ENCODE results near the gene SP1. TPM values are rescaled to one million over a fixed set of nuclear protein-coding genes. Genes with fewer than 3 reads are reported as not detected.

Gene SP1
- total and polyA plus RNA-seq, 9 donors, result 28.7 to 48.3 (median 36.8) TPM

- peaks cover 84% of the 10 kb centered on the region for H3K36me3 ChIP-seq (ENCODE audit: control insufficient read depth, insufficient read depth, low read length)
- 40% methylated on average over 1 of the region's 4 CpGs for WGBS (ENCODE audit: insufficient coverage)
- H3K4me3 ChIP-seq (ENCODE audit: low read length), result no peak overlapping the region
- DNase-seq, result no peak
- H3K27me3 ChIP-seq (ENCODE audit: control insufficient read depth, insufficient read depth, low read length), result no peaks in the 10 kb centered on the region
- H3K4me1 ChIP-seq (ENCODE audit: control insufficient read depth, insufficient read depth, low read length), result peaks cover 10% of the 10 kb centered on the region
- no peaks in the 10 kb centered on the region for H3K9me3 ChIP-seq (replicated peaks; ENCODE audit: control insufficient read depth, low read depth, low read length)
- no peak overlapping the region for H3K27ac ChIP-seq (ENCODE audit: low read length)
Measured at GRCh38 chr12:53459097-53459496, 79.1 kb downstream of the SP1 start.

GRCh38 chr12:53461059-53461458 lies 81.1 kb downstream of the SP1 start:
- Histone ChIP-seq H3K9me3 (replicated peaks; ENCODE audit: control insufficient read depth, low read depth, low read length) (no peaks in the 10 kb centered on the region), H3K4me3 (ENCODE audit: low read length) (no peak overlapping the region), H3K4me1 (ENCODE audit: control insufficient read depth, insufficient read depth, low read length) (peaks cover 3% of the 10 kb centered on the region), H3K36me3 (ENCODE audit: control insufficient read depth, insufficient read depth, low read length) (peaks cover 88% of the 10 kb centered on the region), H3K27ac (ENCODE audit: low read length) (no peak overlapping the region), H3K27me3 (ENCODE audit: control insufficient read depth, insufficient read depth, low read length) (no peaks in the 10 kb centered on the region)
- WGBS (ENCODE audit: insufficient coverage), result 71% methylated on average over 1 of the region's 3 CpGs
- no peak for DNase-seq

- no peak overlapping the region for H3K27ac ChIP-seq (ENCODE audit: low read length)
- peaks cover 92% of the 10 kb centered on the region for H3K36me3 ChIP-seq (ENCODE audit: control insufficient read depth, insufficient read depth, low read length)
- H3K4me3 ChIP-seq (ENCODE audit: low read length), result no peak overlapping the region
- H3K27me3 ChIP-seq (ENCODE audit: control insufficient read depth, insufficient read depth, low read length), result no peaks in the 10 kb centered on the region
- H3K9me3 ChIP-seq (replicated peaks; ENCODE audit: control insufficient read depth, low read depth, low read length), result no peaks in the 10 kb centered on the region
- WGBS (ENCODE audit: insufficient coverage), result 80% methylated on average over 1 of the region's 8 CpGs
- peaks cover 3% of the 10 kb centered on the region for H3K4me1 ChIP-seq (ENCODE audit: control insufficient read depth, insufficient read depth, low read length)
- DNase-seq, result no peak
Measured at GRCh38 chr12:53461591-53461990, 81.6 kb downstream of the SP1 start.

- no CpG with 5 or more reads among the region's 3 CpGs for WGBS (ENCODE audit: insufficient coverage)
- Histone ChIP-seq H3K27ac (ENCODE audit: low read length) (no peak overlapping the region), H3K36me3 (ENCODE audit: control insufficient read depth, insufficient read depth, low read length) (peaks cover 92% of the 10 kb centered on the region), H3K27me3 (ENCODE audit: control insufficient read depth, insufficient read depth, low read length) (no peaks in the 10 kb centered on the region), H3K9me3 (replicated peaks; ENCODE audit: control insufficient read depth, low read depth, low read length) (no peaks in the 10 kb centered on the region), H3K4me3 (ENCODE audit: low read length) (no peak overlapping the region), H3K4me1 (ENCODE audit: control insufficient read depth, insufficient read depth, low read length) (peaks cover 3% of the 10 kb centered on the region)
- DNase-seq, result no peak
Measured at GRCh38 chr12:53462935-53463334, 83.0 kb downstream of the SP1 start.

GRCh38 chr12:53463802-53464560 lies 84.0 kb downstream of the SP1 start:
- no peaks in the 10 kb centered on the region for H3K9me3 ChIP-seq (replicated peaks; ENCODE audit: control insufficient read depth, low read depth, low read length)
- DNase-seq, result no peak

GRCh38 chr12:53464685-53465418 lies 84.9 kb downstream of the SP1 start:
- Histone ChIP-seq H3K4me1 (ENCODE audit: control insufficient read depth, insufficient read depth, low read length) (peaks cover 3% of the 10 kb centered on the region), H3K27me3 (ENCODE audit: control insufficient read depth, insufficient read depth, low read length) (no peaks in the 10 kb centered on the region), H3K9me3 (replicated peaks; ENCODE audit: control insufficient read depth, low read depth, low read length) (no peaks in the 10 kb centered on the region), H3K27ac (ENCODE audit: low read length) (no peak overlapping the region), H3K36me3 (ENCODE audit: control insufficient read depth, insufficient read depth, low read length) (peaks cover 94% of the 10 kb centered on the region), H3K4me3 (ENCODE audit: low read length) (no peak overlapping the region)
- DNase-seq, result no peak
- 85% methylated on average over 4 of the region's 11 CpGs for WGBS (ENCODE audit: insufficient coverage)

More at GRCh38 chr12:53463802-53464560, 84.0 kb downstream of the SP1 start:
- Histone ChIP-seq H3K27ac (ENCODE audit: low read length) (no peak overlapping the region), H3K4me3 (ENCODE audit: low read length) (no peak overlapping the region), H3K27me3 (ENCODE audit: control insufficient read depth, insufficient read depth, low read length) (no peaks in the 10 kb centered on the region), H3K36me3 (ENCODE audit: control insufficient read depth, insufficient read depth, low read length) (peaks cover 92% of the 10 kb centered on the region), H3K4me1 (ENCODE audit: control insufficient read depth, insufficient read depth, low read length) (peaks cover 3% of the 10 kb centered on the region)
- 75% methylated on average over 2 of the region's 5 CpGs for WGBS (ENCODE audit: insufficient coverage)

- peaks cover 3% of the 10 kb centered on the region for H3K4me1 ChIP-seq (ENCODE audit: control insufficient read depth, insufficient read depth, low read length)
- H3K36me3 ChIP-seq (ENCODE audit: control insufficient read depth, insufficient read depth, low read length), result peaks cover 94% of the 10 kb centered on the region
- H3K27ac ChIP-seq (ENCODE audit: low read length), result no peak overlapping the region
- no peaks in the 10 kb centered on the region for H3K9me3 ChIP-seq (replicated peaks; ENCODE audit: control insufficient read depth, low read depth, low read length)
- H3K4me3 ChIP-seq (ENCODE audit: low read length), result no peak overlapping the region
- H3K27me3 ChIP-seq (ENCODE audit: control insufficient read depth, insufficient read depth, low read length), result no peaks in the 10 kb centered on the region
- no peak for DNase-seq
- WGBS (ENCODE audit: insufficient coverage), result no CpG with 5 or more reads among the region's 2 CpGs
Measured at GRCh38 chr12:53465679-53466078, 85.7 kb downstream of the SP1 start.

Other genes starting within 250 kb of the SP1 start
- gene ZNF740, start 199.5 kb upstream of the SP1 start, total RNA-seq, result 19.0 TPM
- 10 to 100 TPM; 23.9 to 36.9 (median 28.5) TPM for gene ZNF740, start 199.5 kb upstream of the SP1 start, polyA plus RNA-seq (ENCODE audit: insufficient read depth in 1 of 8, insufficient read length in 8 of 8, low replicate concordance in 1 of 8)
- gene CSAD, start 199.3 kb upstream of the SP1 start, total RNA-seq, result 21.4 TPM
- gene CSAD, start 199.3 kb upstream of the SP1 start, polyA plus RNA-seq (ENCODE audit: insufficient read depth in 1 of 8, insufficient read length in 8 of 8, low replicate concordance in 1 of 8), result 10 to 100 TPM; 16.2 to 55.0 (median 31.6) TPM
- 0.80 TPM for gene ITGB7, start 172.9 kb upstream of the SP1 start, total RNA-seq
- 1 to 10 TPM in 3 of 8 donors, under 1 TPM in 5; 0.27 to 1.4 (median 0.74) TPM for gene ITGB7, start 172.9 kb upstream of the SP1 start, polyA plus RNA-seq (ENCODE audit: insufficient read depth in 1 of 8, insufficient read length in 8 of 8, low replicate concordance in 1 of 8)
- 17.5 TPM for gene RARG, start 148.0 kb upstream of the SP1 start, total RNA-seq
- gene RARG, start 148.0 kb upstream of the SP1 start, polyA plus RNA-seq (ENCODE audit: insufficient read depth in 1 of 8, insufficient read length in 8 of 8, low replicate concordance in 1 of 8), result 10 to 100 TPM; 20.1 to 44.5 (median 30.1) TPM
- 4.0 TPM for gene ESPL1, start 111.9 kb upstream of the SP1 start, total RNA-seq
- 1 to 10 TPM; 4.6 to 9.8 (median 6.5) TPM for gene ESPL1, start 111.9 kb upstream of the SP1 start, polyA plus RNA-seq (ENCODE audit: insufficient read depth in 1 of 8, insufficient read length in 8 of 8, low replicate concordance in 1 of 8)
- gene PFDN5, start 84.6 kb upstream of the SP1 start, total RNA-seq, result 875 TPM
- 100 to 1,000 TPM; 451 to 711 (median 530) TPM for gene PFDN5, start 84.6 kb upstream of the SP1 start, polyA plus RNA-seq (ENCODE audit: insufficient read depth in 1 of 8, insufficient read length in 8 of 8, low replicate concordance in 1 of 8)
- gene MYG1, start 80.5 kb upstream of the SP1 start, total RNA-seq, result 47.5 TPM
- 10 to 100 TPM; 34.7 to 43.8 (median 37.0) TPM for gene MYG1, start 80.5 kb upstream of the SP1 start, polyA plus RNA-seq (ENCODE audit: insufficient read depth in 1 of 8, insufficient read length in 8 of 8, low replicate concordance in 1 of 8)
- gene AAAS, start 58.6 kb upstream of the SP1 start, total RNA-seq, result 48.9 TPM
- 10 to 100 TPM; 47.9 to 62.4 (median 52.3) TPM for gene AAAS, start 58.6 kb upstream of the SP1 start, polyA plus RNA-seq (ENCODE audit: insufficient read depth in 1 of 8, insufficient read length in 8 of 8, low replicate concordance in 1 of 8)
- gene SP7, start 43.8 kb upstream of the SP1 start, total RNA-seq, result 0.04 TPM
- gene SP7, start 43.8 kb upstream of the SP1 start, polyA plus RNA-seq (ENCODE audit: insufficient read depth in 1 of 8, insufficient read length in 8 of 8, low replicate concordance in 1 of 8), result under 1 TPM in 3 of 8 donors, not detected in 5; 0.05 to 0.20 (median 0.06) TPM
- gene AMHR2, start 43.7 kb downstream of the SP1 start, total RNA-seq, result not detected
- gene AMHR2, start 43.7 kb downstream of the SP1 start, polyA plus RNA-seq (ENCODE audit: insufficient read depth in 1 of 8, insufficient read length in 8 of 8, low replicate concordance in 1 of 8), result under 1 TPM in 5 of 8 donors, not detected in 3; 0.09 to 0.36 (median 0.20) TPM
- 15.8 TPM for gene PRR13, start 61.6 kb downstream of the SP1 start, total RNA-seq
- gene PRR13, start 61.6 kb downstream of the SP1 start, polyA plus RNA-seq (ENCODE audit: insufficient read depth in 1 of 8, insufficient read length in 8 of 8, low replicate concordance in 1 of 8), result 10 to 100 TPM; 41.3 to 59.1 (median 47.8) TPM
- gene PCBP2, start 71.9 kb downstream of the SP1 start, total RNA-seq, result 206 TPM
- gene PCBP2, start 71.9 kb downstream of the SP1 start, polyA plus RNA-seq (ENCODE audit: insufficient read depth in 1 of 8, insufficient read length in 8 of 8, low replicate concordance in 1 of 8), result 100 to 1,000 TPM; 520 to 664 (median 584) TPM
- 15.3 TPM for gene MAP3K12, start 119.3 kb downstream of the SP1 start, total RNA-seq
- gene MAP3K12, start 119.3 kb downstream of the SP1 start, polyA plus RNA-seq (ENCODE audit: insufficient read depth in 1 of 8, insufficient read length in 8 of 8, low replicate concordance in 1 of 8), result 10 to 100 TPM; 12.1 to 19.7 (median 14.6) TPM
- gene TARBP2, start 121.1 kb downstream of the SP1 start, total RNA-seq, result 26.2 TPM
- 10 to 100 TPM; 24.0 to 31.6 (median 26.7) TPM for gene TARBP2, start 121.1 kb downstream of the SP1 start, polyA plus RNA-seq (ENCODE audit: insufficient read depth in 1 of 8, insufficient read length in 8 of 8, low replicate concordance in 1 of 8)
- 0.98 TPM for gene NPFF, start 127.3 kb downstream of the SP1 start, total RNA-seq
- gene NPFF, start 127.3 kb downstream of the SP1 start, polyA plus RNA-seq (ENCODE audit: insufficient read depth in 1 of 8, insufficient read length in 8 of 8, low replicate concordance in 1 of 8), result 1 to 10 TPM in 2 of 8 donors, under 1 TPM in 5, not detected in 1; 0.49 to 2.5 (median 0.88) TPM
- gene ATF7, start 246.2 kb downstream of the SP1 start, total RNA-seq, result 18.8 TPM
- 10 to 100 TPM; 40.6 to 53.5 (median 47.2) TPM for gene ATF7, start 246.2 kb downstream of the SP1 start, polyA plus RNA-seq (ENCODE audit: insufficient read depth in 1 of 8, insufficient read length in 8 of 8, low replicate concordance in 1 of 8)